IMR-90 (cell line): Measurements from ENCODE around the gene CHRNG.

Experiments used
- BHLHE40 ChIP-seq: fragments of 150-350 bp; IDR thresholded peaks from 2 replicates; pipeline ENCODE4 v1.6.1; 2016; ENCODE audit warnings: mild to moderate bottlenecking, low read depth, low read length
- CEBPB ChIP-seq: IDR thresholded peaks from 2 replicates; pipeline ENCODE4 v1.6.1; 2012; ENCODE audit warnings: low read depth, low read length, improper control_type of control experiment
- ELK1 ChIP-seq: fragments of 150-350 bp; IDR thresholded peaks from 2 replicates; pipeline ENCODE4 v1.6.1; 2016; ENCODE audit warnings: low read depth, mild to moderate bottlenecking, low read length, moderate library complexity, borderline replicate concordance
- FOS ChIP-seq: fragments of 150-350 bp; IDR thresholded peaks from 2 replicates; pipeline ENCODE4 v1.6.1; 2016; ENCODE audit warnings: low read depth, low read length
- MAZ ChIP-seq: IDR thresholded peaks from 2 replicates; pipeline ENCODE4 v1.6.1; 2012; ENCODE audit warnings: low read depth, mild to moderate bottlenecking, low read length, improper control_type of control experiment, moderate library complexity, borderline replicate concordance
- MXI1 ChIP-seq: IDR thresholded peaks from 2 replicates; pipeline ENCODE4 v1.6.1; 2012; ENCODE audit warnings: low read depth, mild to moderate bottlenecking, low read length, moderate library complexity, borderline replicate concordance
- POLR2A ChIP-seq: IDR thresholded peaks from 2 replicates; pipeline ENCODE4 v1.6.1; 2012; ENCODE audit warnings: mild to moderate bottlenecking, low read depth, low read length
- RAD21 ChIP-seq: IDR thresholded peaks from 2 replicates; pipeline ENCODE4 v1.6.1; 2012; ENCODE audit warnings: low read length, improper control_type of control experiment
- RCOR1 ChIP-seq: IDR thresholded peaks from 2 replicates; pipeline ENCODE4 v1.6.1; 2012; ENCODE audit warnings: mild to moderate bottlenecking, low read length, improper control_type of control experiment; ENCODE audit not compliant: insufficient replicate concordance
- RFX5 ChIP-seq: IDR thresholded peaks from 2 replicates; pipeline ENCODE4 v1.8.0; 2012; ENCODE audit warnings: low read depth, mild to moderate bottlenecking, low read length, moderate library complexity
- TF ChIP-seq, protein P1 (sequence below): conservative IDR thresholded peaks from 2 replicates; pipeline ENCODE4 v1.5.1; 2012; ENCODE audit warnings: mild to moderate bottlenecking, low read depth, low read length, improper control_type of control experiment
- TF ChIP-seq, protein P2 (sequence below): fragments of 150-350 bp; IDR thresholded peaks from 2 replicates; pipeline ENCODE4 v1.6.1; 2017; ENCODE audit warnings: mild to moderate bottlenecking, antibody characterized with exemption, low read length, low read depth

DNA sequence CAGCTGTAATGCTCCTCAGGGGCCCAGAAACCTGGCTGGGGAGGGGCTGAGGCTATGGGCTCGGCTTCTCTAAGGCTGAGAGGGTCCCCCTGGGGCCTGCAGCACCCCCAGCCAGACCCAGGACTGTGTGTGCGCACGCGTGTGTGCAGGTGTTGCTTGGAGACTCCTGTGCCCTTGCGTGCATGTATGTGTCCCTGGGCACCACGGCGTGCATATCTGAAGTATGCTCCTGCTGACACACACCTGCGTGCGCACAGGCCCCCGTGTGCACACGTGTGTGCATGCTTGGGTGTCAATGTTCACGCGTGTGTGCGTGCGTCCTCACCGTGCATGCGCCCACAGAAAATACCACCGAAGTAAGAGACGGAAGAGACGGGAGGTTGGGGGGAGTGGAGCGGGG is 37.0 kb upstream of the CHRNG start:
- TF ChIP-seq, protein P1, sequence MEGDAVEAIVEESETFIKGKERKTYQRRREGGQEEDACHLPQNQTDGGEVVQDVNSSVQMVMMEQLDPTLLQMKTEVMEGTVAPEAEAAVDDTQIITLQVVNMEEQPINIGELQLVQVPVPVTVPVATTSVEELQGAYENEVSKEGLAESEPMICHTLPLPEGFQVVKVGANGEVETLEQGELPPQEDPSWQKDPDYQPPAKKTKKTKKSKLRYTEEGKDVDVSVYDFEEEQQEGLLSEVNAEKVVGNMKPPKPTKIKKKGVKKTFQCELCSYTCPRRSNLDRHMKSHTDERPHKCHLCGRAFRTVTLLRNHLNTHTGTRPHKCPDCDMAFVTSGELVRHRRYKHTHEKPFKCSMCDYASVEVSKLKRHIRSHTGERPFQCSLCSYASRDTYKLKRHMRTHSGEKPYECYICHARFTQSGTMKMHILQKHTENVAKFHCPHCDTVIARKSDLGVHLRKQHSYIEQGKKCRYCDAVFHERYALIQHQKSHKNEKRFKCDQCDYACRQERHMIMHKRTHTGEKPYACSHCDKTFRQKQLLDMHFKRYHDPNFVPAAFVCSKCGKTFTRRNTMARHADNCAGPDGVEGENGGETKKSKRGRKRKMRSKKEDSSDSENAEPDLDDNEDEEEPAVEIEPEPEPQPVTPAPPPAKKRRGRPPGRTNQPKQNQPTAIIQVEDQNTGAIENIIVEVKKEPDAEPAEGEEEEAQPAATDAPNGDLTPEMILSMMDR, result no peak
- no peak for TF ChIP-seq POLR2A
- TF ChIP-seq RAD21, result no peak
- no peak for TF ChIP-seq CEBPB
- TF ChIP-seq, protein P2, sequence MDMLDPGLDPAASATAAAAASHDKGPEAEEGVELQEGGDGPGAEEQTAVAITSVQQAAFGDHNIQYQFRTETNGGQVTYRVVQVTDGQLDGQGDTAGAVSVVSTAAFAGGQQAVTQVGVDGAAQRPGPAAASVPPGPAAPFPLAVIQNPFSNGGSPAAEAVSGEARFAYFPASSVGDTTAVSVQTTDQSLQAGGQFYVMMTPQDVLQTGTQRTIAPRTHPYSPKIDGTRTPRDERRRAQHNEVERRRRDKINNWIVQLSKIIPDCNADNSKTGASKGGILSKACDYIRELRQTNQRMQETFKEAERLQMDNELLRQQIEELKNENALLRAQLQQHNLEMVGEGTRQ, result no peak
- TF ChIP-seq RFX5, result no peak
- no peak for TF ChIP-seq RCOR1
- no peak for TF ChIP-seq ELK1
- TF ChIP-seq FOS, result no peak
- no peak for TF ChIP-seq MXI1
- TF ChIP-seq MAZ, result no peak
- TF ChIP-seq BHLHE40, result peak; percentile 72; the same call in 1 of the 2 replicates
